PFSK-1 (cell line): Measurements from ENCODE around the gene GLIPR1L1.

Experiments
- FOXP2 ChIP-seq: optimal IDR thresholded peaks from 2 replicates; pipeline ENCODE3; 2011; ENCODE audit warnings: borderline replicate concordance, control low read depth, inconsistent platforms; ENCODE audit not compliant: insufficient read depth; ENCODE audit errors: extremely low read length, extremely low read depth
- POLR2AphosphoS5 ChIP-seq: IDR thresholded peaks from 2 replicates; pipeline ENCODE4 v1.6.1; 2012; ENCODE audit warnings: low read depth, mild to moderate bottlenecking, control low read depth, low read length, moderate library complexity
- REST ChIP-seq, 2 experiments: IDR thresholded peaks; 2 replicates each; pipeline versions ENCODE4 v1.6.1 to v1.8.0; 2011 to 2012; ENCODE audit warnings: low read depth in 2 of 2, low read length in 2 of 2, control low read depth in 1 of 2, inconsistent platforms in 1 of 2, mild to moderate bottlenecking in 1 of 2, moderate library complexity in 1 of 2; ENCODE audit not compliant: insufficient read depth in 1 of 2
- SIN3A ChIP-seq: IDR thresholded peaks from 2 replicates; pipeline ENCODE4 v1.6.1; 2012; ENCODE audit warnings: mild to moderate bottlenecking, low read length, moderate library complexity, borderline replicate concordance; ENCODE audit not compliant: insufficient read depth
- TAF1 ChIP-seq: IDR thresholded peaks from 2 replicates; pipeline ENCODE4 v1.6.1; 2012; ENCODE audit warnings: low read length, control low read depth, borderline replicate concordance; ENCODE audit not compliant: insufficient read depth

Gene GLIPR1L1

DNA sequence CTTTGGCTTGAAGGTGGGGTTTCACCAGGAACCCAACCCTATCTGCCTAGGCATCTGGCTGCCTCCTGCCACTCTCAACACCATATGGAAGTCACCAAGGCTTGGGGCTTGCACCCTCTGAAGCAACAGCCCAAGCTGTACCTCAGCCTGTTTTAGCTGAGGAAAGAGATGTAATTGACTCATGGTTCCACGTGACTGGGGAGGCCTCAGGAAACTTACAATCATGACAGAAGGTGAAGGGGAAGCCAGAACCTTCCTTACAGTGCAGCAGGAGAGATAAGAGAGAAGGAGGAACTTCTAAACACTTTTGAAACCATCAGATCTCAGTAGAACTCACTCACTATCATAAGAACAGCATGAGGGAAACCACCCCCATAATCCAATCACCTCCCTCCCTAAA is 26.9 kb downstream of the GLIPR1L1 start:
- TF ChIP-seq TAF1, result no peak
- TF ChIP-seq POLR2AphosphoS5, result no peak
- TF ChIP-seq SIN3A, result no peak
- no peak for TF ChIP-seq REST (IDR thresholded peaks at IDR 0.05; ENCODE audit: insufficient read depth in 1 of 2, low read depth in 2 of 2, low read length in 2 of 2)
- no peak for TF ChIP-seq FOXP2

DNA sequence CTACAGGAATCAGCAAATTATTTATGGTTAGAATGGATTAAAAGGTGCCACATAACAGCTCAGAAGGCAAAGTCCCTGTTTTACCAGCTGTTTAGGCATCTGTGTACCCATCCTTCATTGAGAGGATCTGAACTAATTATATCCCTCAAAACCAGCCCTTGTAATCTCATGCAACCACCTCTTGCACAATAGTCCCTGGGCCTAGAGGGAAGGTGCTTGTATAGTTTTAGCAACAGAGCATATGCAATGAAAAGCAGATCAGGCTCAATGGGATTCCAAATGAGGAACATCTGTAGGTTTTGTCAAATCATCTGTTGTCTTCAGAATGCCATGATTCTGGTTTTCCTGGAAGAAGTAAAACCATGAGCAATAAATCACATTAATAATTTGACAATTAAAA is 30.4 kb downstream of the GLIPR1L1 start:
- TF ChIP-seq POLR2AphosphoS5 (no peak), FOXP2 (no peak), SIN3A (no peak), TAF1 (no peak), REST (IDR thresholded peaks at IDR 0.05; ENCODE audit: insufficient read depth in 1 of 2, low read depth in 2 of 2, low read length in 2 of 2) (no peak)

DNA sequence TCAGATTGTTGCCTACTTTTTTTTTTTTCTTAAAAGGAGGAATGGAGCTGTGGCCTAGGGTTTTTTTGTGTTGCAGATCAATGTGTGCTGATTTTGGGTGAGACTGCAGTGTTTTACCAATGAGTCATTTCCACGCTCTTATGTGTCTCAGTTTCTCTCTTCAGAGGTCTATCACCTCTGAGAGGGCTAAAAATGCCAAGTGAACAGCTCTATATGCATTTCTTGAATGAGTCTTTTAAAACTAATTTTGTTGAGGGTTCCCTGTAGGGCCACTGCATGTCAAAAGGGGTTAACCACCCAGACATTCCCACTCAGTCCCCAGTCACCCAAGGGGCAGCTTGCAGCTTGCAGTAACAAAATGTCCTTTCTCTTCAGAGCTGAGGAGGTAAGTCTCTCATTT is 32.2 kb downstream of the GLIPR1L1 start:
- no peak for TF ChIP-seq SIN3A
- no peak for TF ChIP-seq POLR2AphosphoS5
- TF ChIP-seq REST (IDR thresholded peaks at IDR 0.05; ENCODE audit: insufficient read depth in 1 of 2, low read depth in 2 of 2, low read length in 2 of 2), result no peak
- TF ChIP-seq TAF1, result no peak
- no peak for TF ChIP-seq FOXP2

- TF ChIP-seq REST (IDR thresholded peaks at IDR 0.05; ENCODE audit: insufficient read depth in 1 of 2, low read depth in 2 of 2, low read length in 2 of 2), result no peak
- no peak for TF ChIP-seq SIN3A
- no peak for TF ChIP-seq POLR2AphosphoS5
These were observed 40.5 kb downstream of the GLIPR1L1 start for GRCh38 chr12:75374971-75375370.

GRCh38 chr12:75378354-75378753 is 43.9 kb downstream of the GLIPR1L1 start:
- no peak for TF ChIP-seq SIN3A
- no peak for TF ChIP-seq FOXP2
- no peak for TF ChIP-seq POLR2AphosphoS5
- no peak for TF ChIP-seq TAF1
- no peak for TF ChIP-seq REST (IDR thresholded peaks at IDR 0.05; ENCODE audit: insufficient read depth in 1 of 2, low read depth in 2 of 2, low read length in 2 of 2)
